ENCODE data around the gene KLHDC4.
"Not testable (repeated sequence)": the region's sequence is repeated elsewhere in the genome, so short reads cannot be mapped to it uniquely, and the experiment has no call there.

KLHDC4 gene

DNA sequence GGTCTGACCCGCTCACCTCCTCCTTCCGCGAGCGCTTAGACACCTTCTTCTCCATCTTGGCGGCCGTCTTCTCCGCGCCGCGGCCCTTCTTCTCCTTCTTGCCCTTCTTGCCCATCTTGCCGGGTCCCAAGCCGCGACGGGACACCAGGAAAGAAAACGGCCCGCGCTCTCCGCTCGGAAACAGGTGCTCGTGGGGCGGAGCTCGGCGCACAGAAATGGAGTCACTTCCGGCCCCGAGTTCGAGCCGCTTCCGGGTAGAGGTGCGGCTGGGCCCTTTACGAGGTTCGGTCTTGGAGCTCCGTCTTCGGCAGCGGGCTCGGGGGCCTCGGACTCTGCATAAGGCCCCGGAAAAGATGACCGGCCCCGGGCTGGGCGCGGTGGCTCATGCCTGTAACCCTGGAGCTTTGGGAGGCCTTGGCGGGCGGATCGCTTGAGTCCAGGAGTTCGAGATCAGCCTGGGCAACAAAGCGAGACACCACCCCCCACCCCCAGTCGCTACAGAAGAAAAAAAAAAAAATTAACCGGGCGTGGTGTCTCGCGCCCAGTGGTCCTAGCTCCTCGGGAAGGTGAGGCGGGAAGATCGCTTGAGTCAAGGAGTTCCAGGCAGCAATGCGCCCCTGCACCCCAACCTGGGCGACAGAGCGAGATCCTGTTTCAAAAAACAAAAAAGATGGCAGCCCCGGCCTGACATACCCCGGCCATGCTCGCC is at the start of gene KLHDC4:
TSS of gene KLHDC4 (minus strand) at position 211 of the 709 bp plus-strand sequence. CDS start at position 115, 96 bp downstream.
- peak; percentile 84 for DNase-seq

DNA sequence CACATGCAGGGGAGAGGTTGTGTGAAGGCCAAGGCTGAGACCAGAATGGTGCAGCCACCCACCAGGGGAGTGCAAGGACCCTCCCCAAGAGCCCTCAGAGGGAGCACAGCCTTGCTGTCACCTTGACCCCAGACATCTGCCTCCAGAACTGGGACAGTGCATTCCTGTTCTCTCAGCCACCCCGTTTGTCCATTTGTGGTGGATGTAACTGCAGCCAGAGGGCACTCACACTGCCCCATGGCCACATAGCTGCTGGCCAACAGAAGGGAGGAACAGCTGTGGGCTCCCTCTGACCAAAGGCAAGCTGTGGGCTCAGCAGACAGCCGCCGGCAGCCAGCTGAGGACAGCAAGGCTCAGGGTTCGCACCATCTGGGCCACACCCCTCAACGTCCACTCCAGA is 49.8 kb upstream of the KLHDC4 start:
- no peak for DNase-seq

GRCh38 chr16:87812200-87812656 is 46.4 kb upstream of the KLHDC4 start:
- DNase-seq, result no peak

DNA sequence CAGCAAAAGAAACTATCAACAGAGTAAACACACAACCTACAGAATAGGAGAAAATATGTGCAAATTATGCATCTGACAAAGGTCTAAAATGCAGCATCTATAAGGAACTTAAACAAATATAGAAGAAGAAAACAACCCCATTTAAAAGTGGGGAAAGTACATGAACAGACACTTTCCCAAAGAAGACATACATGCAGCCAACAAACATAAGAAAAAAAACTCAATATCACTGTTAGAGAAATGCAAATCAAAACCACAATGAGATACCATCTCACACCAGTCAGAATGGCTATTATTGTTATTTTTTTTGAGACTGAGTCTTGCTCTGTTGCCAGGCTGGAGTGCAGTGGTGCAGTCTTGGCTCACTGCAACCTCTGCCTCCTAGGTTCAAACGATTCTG is 45.7 kb upstream of the KLHDC4 start:
- not testable (repeated sequence) for DNase-seq

DNA sequence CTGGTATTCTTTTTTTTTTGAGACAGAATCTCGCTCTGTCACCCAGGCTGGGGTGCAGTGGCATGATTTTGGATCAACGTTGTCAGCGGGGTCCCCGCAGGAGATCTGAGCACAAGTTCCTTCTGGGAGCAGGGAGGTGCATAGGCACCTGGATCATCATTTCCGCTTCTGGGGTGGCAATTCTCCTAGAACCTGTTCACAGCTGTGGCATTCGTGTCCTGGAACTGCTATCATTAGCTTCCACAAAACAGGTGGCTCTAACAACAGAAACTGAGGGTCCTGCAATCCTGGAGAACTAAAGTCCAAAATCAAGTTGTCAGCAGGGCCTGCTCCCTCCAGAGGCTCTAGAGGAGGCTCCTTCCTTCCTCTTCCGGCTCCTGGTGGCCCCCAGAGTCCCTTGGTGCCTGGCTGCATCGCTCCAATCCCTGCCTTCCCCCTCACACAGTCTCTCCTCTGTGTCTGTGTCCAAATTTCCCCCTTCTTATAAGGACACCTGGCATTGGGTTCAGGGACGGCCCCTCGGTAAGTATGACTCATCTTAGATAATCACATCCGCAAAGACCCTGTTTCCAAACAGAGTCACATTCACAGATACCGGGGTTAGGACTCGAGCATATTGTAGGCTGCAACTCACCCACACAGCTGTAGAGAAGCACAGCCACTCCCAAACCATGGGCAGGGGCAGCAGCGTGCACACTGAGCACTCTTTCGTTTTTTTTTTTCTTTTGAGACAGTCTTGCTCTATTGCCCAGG is 43.5 kb upstream of the KLHDC4 start:
- DNase-seq, result no peak

DNA sequence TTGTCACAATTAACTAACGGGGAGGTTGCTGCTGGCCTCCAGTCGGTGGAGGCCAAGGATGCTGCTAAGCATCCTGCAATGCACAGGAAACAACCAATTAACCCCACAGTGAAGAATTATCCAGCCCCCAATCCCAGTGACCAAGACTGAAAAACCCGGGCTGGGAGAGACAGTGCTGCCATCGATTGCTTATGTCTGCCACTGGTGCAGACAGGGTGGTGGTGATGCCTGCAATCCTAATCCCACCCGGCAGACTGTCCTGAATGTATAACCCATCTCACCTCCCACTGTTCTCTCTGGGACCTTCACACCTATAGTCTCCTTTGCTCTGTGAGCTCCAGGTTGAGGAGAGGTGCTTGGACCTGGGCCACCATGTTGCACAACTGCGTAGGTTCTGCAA is 42.3 kb upstream of the KLHDC4 start:
- DNase-seq, result no peak

DNA sequence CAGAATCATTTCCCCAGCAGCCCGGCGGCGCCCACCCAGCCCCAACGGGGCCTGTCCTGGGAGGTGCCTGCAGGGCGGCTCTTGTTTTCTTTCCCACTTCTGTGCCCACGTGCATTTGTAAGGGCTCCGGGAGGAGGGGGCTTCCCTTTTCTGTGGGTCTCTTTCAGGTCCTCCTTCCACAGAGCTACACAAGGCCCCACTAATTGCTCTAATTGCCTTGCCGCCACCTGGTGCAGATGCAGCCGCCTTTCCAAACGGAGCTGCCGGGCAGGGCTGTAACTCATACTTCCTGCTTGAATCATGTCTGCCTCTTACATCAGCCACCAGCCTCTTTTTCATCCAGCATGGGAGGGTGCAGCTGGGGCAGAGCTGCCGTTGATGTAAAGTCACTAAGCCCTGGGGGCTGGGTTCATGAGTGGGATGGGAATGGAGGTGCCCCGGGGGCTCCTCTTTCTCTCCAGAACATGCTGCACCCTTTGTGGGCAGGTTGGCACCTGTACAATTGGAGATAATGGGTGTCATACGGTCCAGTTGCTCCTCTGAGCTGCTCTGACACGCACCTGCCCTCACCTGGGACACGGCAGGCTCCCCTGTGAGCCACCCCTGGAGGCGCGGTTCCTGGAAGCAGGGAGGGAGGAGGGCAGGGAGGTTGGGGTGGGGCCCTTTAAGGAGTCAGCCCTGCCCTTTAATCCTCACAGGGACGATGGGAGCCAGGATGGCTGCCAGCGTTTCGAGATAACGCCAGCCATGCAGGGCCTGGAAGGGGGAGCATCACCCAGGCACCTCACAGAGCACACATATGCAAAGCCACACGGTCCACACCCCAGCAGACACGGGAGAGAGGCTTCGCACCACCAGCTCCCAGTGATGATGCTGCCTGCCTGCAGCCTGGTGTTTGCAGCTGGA is 41.1 kb upstream of the KLHDC4 start:
- DNase-seq, result peak; percentile 42

DNA sequence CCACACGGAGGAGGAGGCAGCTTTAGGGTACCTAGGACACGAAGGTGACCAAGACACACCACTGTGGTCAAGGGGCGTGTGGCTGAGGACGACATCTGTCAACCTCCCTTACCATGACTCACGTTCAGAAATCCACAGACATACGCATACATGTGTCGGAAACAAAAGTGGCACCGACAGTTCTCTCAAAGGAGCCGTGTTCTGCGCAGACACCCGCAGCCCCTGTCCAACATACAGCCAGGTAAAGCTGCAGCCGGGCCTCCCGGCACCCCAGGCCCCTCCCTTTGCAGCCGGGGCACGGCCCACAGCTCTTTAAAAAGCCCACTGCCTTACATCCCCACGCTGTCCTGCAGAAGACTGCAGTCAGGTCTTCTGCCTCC is 40.5 kb upstream of the KLHDC4 start:
- DNase-seq, result no peak

GRCh38 chr16:87803385-87803784 is 37.6 kb upstream of the KLHDC4 start:
- DNase-seq, result no peak

- no peak for DNase-seq
Measured at GRCh38 chr16:87802670-87803069, 36.9 kb upstream of the KLHDC4 start.

DNA sequence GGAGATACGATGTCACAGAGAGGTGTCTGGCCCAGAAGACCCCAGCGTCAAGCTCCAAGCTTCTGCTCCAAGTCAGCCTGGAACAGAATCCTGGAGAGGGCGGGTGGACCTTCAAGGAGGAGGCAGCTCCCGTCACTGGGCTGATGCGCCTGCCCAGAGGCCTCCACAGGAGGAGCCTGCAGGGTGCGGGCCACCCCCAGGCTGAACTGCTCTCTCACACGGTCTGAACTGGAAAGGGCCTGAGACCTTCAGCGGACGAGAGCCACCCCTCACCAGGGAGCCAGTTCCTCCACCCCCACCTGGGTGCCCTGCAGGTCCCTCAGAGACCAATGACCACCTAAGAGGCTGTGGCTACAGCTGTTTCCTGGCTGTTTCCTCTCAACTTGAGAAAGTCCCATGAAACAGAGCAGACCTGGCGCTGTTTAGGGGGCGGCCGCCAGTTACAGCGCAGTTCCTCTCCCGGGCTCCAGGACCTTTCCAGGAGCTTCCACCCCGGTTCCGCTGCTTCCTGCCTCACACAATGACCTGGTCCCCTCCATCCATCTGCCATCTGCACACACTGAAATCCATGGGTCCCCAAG is 36.0 kb upstream of the KLHDC4 start:
- no peak for DNase-seq

GRCh38 chr16:87800497-87800896 is 34.7 kb upstream of the KLHDC4 start:
- DNase-seq, result no peak

DNA sequence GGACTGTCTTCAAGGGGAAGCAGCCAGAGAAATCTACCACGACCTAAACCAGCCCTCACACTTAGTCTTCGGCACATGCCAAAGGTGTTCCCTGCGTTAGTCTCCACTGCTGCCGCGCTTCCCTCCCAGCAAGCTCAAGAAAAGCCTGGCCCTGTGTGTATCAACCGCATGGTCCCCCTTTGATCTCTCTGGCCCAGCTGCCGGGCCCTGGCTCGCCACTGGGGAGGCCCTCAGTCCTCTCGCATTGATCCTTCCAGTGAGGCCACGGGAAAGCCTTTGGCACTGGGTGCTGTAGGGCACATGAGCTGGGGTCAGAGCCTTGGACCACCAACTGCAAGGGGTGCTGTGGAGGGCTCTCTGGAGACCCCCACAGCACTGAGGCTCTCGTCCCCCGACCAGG is 29.6 kb upstream of the KLHDC4 start:
- no peak for DNase-seq

DNA sequence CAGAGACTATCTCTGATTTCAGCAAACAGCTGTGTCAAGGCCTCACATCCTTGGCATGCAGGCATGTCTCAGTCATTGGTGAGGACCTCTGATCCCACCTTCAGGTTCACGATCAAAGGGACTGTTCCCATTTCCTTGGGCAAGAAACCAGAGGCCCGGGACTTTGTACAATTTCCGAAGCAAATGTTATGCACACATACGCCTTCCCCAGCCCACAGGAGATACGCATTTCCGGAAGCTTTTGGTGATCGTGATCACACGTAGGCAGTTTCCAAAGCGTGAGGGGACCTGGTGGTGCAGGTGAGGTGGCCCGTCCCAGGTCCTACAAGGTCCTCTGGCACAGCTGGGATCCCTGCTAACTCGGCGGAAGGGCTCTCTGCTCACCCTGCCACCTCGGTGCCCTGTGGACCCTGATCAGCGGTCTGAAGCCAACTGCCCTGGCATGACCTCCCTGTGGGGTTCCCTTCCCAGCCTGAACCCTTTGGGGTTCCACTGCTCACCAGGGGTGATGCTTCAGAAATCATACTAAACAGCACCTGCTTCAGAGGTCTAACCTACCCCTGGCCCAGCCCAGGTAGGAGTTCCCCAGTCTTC is 28.8 kb upstream of the KLHDC4 start:
- DNase-seq, result no peak

DNA sequence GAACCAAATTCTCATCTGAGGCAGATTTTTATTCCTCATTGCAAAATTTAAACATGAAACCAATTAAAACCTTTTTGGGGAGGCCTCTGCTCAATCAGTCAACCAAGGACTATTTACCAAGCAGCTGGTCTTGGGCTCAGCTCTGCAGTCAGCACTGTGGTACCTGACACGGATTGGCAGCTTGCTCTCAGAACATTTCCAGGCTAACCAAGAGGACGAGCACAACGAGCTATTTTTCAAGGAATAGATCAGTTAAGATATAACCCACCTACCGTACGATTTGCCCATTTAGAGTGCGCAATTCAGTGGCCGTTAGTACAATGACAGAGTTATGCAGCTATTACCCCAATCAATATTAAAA is 26.4 kb upstream of the KLHDC4 start:
- DNase-seq, result no peak

DNA sequence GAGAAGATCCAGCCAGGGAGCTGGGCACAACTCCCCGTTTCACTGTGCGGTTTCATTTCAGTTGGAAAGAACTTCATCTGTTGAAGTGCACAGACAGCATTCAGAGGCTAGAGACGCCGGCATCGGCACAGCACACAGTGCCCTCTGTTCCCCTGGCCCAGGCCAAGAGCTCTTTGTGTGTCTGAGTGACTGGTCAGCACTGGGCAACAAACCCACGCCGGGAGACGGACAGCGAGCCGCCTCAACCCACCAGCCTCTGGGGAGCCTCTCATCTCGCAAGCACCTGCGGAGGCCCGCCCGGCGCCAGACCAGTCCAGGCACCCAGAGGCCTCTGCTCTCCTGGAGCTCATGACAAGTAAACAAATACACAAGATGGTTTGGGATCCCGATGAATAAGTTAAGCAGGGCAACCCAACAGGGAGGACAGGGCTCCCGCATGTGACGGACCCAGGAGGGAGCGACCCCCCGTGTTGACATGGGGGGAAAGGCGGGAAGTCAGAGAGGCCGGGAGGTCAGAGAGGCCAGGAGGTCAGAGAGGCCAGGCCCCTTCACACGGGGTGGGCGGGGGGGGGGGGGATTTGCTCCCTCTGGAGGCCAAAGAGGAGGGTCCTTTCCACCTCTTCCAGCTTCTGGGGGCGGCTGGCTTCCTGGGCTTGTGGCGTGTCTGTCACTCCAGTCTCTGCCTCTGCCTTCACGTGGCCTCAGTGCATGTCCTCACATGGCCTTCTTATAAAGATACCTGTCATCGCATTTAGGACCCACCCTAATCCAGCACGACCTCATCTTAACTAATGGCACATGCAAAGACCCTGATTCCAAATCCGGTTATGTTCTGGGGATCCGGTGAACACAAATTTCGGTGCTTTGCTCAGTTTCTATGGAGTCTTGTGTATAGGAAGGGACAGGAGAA is 25.8 kb upstream of the KLHDC4 start:
- DNase-seq, result no peak

- no peak for DNase-seq
Measured at GRCh38 chr16:87790292-87791100, 24.7 kb upstream of the KLHDC4 start.

GRCh38 chr16:87789437-87790291 is 23.9 kb upstream of the KLHDC4 start:
- DNase-seq, result no peak

DNA sequence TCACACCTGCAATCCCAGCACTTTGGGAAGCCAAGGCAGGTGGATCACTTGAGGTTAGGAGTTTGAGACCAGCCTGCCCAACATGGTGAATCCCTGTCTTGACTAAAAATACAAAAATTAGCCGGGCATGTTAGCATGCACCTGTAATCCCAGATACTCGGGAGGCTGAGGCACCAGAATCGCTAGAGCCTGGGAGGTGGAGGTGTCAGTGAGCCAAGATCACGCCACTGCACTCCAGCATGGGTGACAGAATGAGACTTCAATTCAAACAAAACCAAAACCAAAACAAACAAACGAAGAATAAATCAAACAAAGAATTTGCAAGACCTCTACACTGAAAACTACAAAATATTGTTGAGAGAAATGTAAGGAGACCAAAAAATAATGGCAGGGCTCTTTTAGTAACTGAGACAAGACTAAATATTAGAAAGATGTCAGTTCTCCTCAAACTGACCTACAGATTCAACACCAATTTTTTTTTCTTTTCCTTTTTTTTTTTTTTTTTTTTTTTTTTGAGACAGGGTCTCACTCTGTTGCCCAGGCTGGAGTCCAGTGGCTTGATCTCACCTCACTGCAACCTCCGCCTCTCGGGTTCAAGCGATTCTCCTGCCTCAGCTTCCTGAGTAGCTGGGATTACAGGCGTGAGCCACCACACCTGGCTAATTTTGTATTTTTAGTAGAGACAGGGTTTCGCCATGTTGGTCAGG is 23.1 kb upstream of the KLHDC4 start:
- not testable (repeated sequence) for DNase-seq
